Kidney (tissue), 14 donors: Measurements from ENCODE around the gene FGFR3. TPM values are rescaled to one million over a fixed set of nuclear protein-coding genes. Genes with fewer than 3 reads are reported as not detected.
A peak's percentile ranks its signal among the peaks of the same experiment; 100 is the strongest.

Source experiments
- DNase-seq, 5 donors: peaks; one replicate each; pipeline ENCODE4 v3.0.0-alpha.2; 2013 to 2020
- FAIRE-seq: peaks from 2 replicates; lab custom pipeline; 2012; peaks lifted over from hg19 to GRCh38; lab: Jason Lieb, UNC
- H3K27ac ChIP-seq, 2 donors: one replicate each; pipeline ENCODE4 v1.7.0; 2013; ENCODE audit warnings: low read depth in 2 of 2, low read length in 2 of 2, inconsistent platforms in 1 of 2
- H3K27me3 ChIP-seq: one replicate; pipeline ENCODE4 v1.7.1; 2013; ENCODE audit warnings: low read length, inconsistent platforms; ENCODE audit not compliant: control insufficient read depth, insufficient read depth
- H3K36me3 ChIP-seq, 3 donors: one replicate each; pipeline versions ENCODE4 v1.7.0 to v1.7.1; 2013; ENCODE audit warnings: low read length in 3 of 3, control low read depth in 1 of 3, inconsistent platforms in 1 of 3; ENCODE audit not compliant: insufficient read depth in 3 of 3, control insufficient read depth in 2 of 3
- H3K4me1 ChIP-seq, 3 donors: one replicate each; pipeline versions ENCODE4 v1.7.0 to v1.7.1; 2013; ENCODE audit warnings: low read length in 3 of 3, inconsistent platforms in 1 of 3, low read depth in 1 of 3; ENCODE audit not compliant: control insufficient read depth in 2 of 3, insufficient read depth in 2 of 3
- H3K4me3 ChIP-seq, 3 donors: one replicate each; pipeline versions ENCODE4 v1.7.0 to v1.8.1; 2013; ENCODE audit warnings: low read length in 3 of 3, control low read depth in 1 of 3, inconsistent platforms in 1 of 3
- H3K9ac ChIP-seq, 3 donors: one replicate each; pipeline versions ENCODE4 v1.7.0 to v1.7.1; 2013; ENCODE audit warnings: low read length in 3 of 3, control low read depth in 1 of 3, inconsistent platforms in 1 of 3
- H3K9me3 ChIP-seq, 3 donors: one replicate each; pipeline versions ENCODE4 v1.7.0 to v1.7.1; 2013; ENCODE audit warnings: low read length in 3 of 3, control low read depth in 1 of 3, inconsistent platforms in 1 of 3; ENCODE audit not compliant: control insufficient read depth in 2 of 3, insufficient read depth in 1 of 3
- intact Hi-C: fragments of 100-400 bp; cut with DNase I; formaldehyde crosslinking; loops from one replicate; pipeline ENCODE4 v1.11.1; 2022
- polyA plus RNA-seq: library from polyadenylated mRNA; stranded (reverse); fragments of 350-450 nt; fragmentation: Illumina TruSeq; extraction: RNeasy Lipid Tissue Mini Kit (QIAGEN cat#74804); gene quantifications from one replicate; pipeline ENCODE4 v1.2.3, GENCODE V29; 2014; ENCODE audit warnings: low read depth, low replicate concordance; ENCODE audit not compliant: insufficient read depth
- total RNA-seq: library from RNA; stranded (reverse); fragmentation: NEBNext Ultra II Directional; extraction: Animal tissue kit (Norgen Biotek cat#: 25700); gene quantifications from one replicate; pipeline ENCODE4 v1.2.1, GENCODE V29; 2021
- TF ChIP-seq, protein P1 (sequence below): IDR thresholded peaks from 3 replicates; pipeline ENCODE4 v1.5.1; 2012; ENCODE audit warnings: mild to moderate bottlenecking, moderate library complexity, borderline replicate concordance; ENCODE audit not compliant: insufficient read depth; ENCODE audit errors: extremely low read depth
- donor health status: control.
- donor health status: control.
- donor health status: control.
- donor health status: control.
- donor health status: control.
- donor health status: DM: yes; HTN: yes; CAD: no.
- donor health status: Normal renal cell carcinoma (clear cell type).

Gene FGFR3
- total and polyA plus RNA-seq, 2 donors from 2014 or later, result 25.5 to 28.5 TPM

DNA sequence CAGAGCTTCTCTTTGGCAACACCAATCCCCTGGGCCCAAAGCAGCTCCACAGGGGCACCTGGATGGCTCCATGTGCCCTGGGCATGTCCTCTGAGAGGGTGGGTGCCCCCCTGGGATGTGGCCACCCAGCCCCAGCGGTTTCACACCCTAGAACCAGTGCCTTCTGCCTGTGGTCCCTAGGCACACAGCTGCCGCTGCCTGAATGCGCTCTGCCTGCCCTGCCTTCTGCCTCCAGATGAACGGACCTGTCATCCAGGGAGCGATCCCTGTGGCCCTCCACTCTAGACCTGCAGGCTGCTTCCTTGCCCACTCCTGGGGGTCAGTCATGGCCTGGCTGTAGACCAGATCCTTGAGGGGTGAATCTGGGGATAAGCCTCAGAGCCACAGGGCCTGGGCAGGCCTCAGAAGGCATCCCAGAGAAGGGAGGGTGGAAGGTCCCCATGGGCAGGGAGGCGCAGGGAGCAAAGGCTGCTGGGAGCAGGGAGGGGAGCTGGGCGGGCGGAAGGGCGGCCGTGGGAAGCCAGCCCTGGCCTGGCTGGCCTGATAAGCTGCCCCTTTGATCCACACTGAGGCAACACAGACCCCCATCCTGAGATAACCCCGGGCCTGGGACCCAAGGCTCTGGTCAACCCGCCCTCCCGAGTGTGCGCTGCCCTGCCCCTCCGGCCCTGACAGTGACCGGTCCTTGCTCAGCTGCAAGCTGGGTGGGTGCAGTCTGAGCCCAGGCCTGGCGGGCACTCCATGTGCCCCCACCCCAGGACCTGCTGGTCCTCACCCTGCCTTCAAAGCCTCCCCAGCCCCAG lies 8.1 kb upstream of the FGFR3 start:
- intact Hi-C loops, result no loop called here
- TF ChIP-seq, protein P1, sequence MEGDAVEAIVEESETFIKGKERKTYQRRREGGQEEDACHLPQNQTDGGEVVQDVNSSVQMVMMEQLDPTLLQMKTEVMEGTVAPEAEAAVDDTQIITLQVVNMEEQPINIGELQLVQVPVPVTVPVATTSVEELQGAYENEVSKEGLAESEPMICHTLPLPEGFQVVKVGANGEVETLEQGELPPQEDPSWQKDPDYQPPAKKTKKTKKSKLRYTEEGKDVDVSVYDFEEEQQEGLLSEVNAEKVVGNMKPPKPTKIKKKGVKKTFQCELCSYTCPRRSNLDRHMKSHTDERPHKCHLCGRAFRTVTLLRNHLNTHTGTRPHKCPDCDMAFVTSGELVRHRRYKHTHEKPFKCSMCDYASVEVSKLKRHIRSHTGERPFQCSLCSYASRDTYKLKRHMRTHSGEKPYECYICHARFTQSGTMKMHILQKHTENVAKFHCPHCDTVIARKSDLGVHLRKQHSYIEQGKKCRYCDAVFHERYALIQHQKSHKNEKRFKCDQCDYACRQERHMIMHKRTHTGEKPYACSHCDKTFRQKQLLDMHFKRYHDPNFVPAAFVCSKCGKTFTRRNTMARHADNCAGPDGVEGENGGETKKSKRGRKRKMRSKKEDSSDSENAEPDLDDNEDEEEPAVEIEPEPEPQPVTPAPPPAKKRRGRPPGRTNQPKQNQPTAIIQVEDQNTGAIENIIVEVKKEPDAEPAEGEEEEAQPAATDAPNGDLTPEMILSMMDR, result no peak
- FAIRE-seq, result no peak
- Histone ChIP-seq H3K4me1 (peaks cover 0 to 12% (median 0%) of the 10 kb centered on the region in 3 donors), H3K27ac (peak overlapping the region in 1 of 2 donors; percentile 41), H3K9ac (peak overlapping the region in 1 of 3 donors; percentile 12), H3K9me3 (no peaks in the 10 kb centered on the region), H3K4me3 (no peak overlapping the region), H3K36me3 (no peaks in the 10 kb centered on the region), H3K27me3 (no peaks in the 10 kb centered on the region)
- DNase-seq, result peak in 1 of 5 donors; percentile 55

DNA sequence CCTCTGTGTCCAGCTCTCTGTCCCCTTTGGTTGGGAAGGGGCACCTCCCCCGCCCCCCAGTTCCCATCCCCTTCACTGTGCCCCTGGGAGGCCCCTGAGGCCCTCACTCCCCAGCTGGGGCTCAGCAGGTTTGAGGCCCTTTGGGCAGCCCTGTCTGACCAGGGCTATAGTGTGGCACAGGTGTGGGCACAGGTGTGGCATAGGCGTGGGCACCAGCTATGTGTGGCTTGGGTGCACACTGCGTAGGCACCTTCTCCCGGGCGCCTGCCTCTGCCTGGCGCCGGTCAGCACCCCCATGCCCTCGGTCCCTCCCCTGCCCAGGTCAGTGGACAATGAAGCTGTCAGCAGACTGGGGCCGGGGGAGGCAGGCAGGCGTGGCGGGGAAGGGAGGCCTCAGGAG lies 7.5 kb upstream of the FGFR3 start:
- DNase-seq (no peak), FAIRE-seq (no peak)
- no peak overlapping the region for H3K27ac ChIP-seq
- H3K9me3 ChIP-seq, result no peaks in the 10 kb centered on the region
- H3K4me3 ChIP-seq, result no peak overlapping the region
- H3K27me3 ChIP-seq, result no peaks in the 10 kb centered on the region
- H3K36me3 ChIP-seq, result no peaks in the 10 kb centered on the region
- H3K9ac ChIP-seq, result no peak overlapping the region
- intact Hi-C loops, result no loop called here
- TF ChIP-seq, protein P1, result no peak
- peaks cover 0 to 12% (median 0%) of the 10 kb centered on the region in 3 donors for H3K4me1 ChIP-seq

DNA sequence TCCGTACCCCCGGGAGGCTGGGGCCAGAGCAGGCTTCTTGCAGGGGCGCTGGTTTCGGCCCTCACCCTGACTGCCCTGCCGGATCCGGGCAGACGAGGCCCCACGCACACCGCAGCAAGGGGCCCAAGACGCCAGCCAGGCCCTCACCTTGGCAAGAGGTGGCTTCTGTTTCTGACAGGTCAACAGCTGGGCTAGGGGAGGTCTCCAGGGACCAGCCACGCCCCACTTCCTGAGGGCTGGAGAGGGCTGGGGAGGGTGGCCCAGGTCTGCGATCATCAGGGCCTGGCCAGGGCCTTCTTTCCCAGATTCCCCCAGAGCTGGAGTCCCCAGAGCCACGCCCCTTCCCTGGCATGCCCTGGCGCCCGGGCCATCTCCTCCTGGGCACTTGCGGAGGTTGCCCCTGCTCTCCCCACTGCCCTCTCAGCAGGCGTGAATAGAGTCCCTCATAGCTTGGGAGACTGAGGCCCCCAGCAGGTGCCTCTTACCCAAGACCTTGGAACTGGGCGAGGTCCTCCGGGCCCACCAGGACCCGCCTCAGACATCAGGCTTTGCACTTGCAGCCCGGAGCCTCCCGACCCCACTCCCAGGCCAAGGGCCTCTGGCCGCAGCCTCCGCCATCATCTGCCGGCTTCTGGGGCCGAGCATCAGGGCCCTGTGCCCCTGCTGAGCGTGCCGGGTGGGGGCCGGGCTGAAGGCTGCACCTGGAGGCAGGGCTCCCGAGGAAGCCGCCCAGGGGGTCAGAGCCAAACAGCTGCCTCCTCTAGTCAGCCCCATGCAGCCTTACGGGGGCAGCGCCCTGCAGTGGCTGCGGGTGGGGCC lies 6.3 kb upstream of the FGFR3 start:
- no peak overlapping the region for H3K27ac ChIP-seq
- FAIRE-seq (no peak), DNase-seq (no peak)
- H3K9me3 ChIP-seq, result no peaks in the 10 kb centered on the region
- no peaks in the 10 kb centered on the region for H3K27me3 ChIP-seq
- H3K4me1 ChIP-seq, result peaks cover 0 to 12% (median 0%) of the 10 kb centered on the region in 3 donors
- TF ChIP-seq, protein P1, result no peak
- intact Hi-C loops, result no loop called here
- no peak overlapping the region for H3K9ac ChIP-seq
- no peaks in the 10 kb centered on the region for H3K36me3 ChIP-seq
- H3K4me3 ChIP-seq, result no peak overlapping the region
